T-cell (primary cell): Measurements from ENCODE around the gene RCAN3. TPM values are rescaled to one million over a fixed set of nuclear protein-coding genes. Genes with fewer than 3 reads are reported as not detected.
"Not testable (repeated sequence)": the region's sequence is repeated elsewhere in the genome, so short reads cannot be mapped to it uniquely, and the experiment has no call there.

Experiments
- ATAC-seq, 4 experiments: fragments of 200-7000 bp in 3 of 4; fragments of 150-1000 bp in 1 of 4; cut with Tn5 transposase; replicated peaks in 1 of 4; 1 replicate in 3 of 4; 2 replicates in 1 of 4; pipeline ENCODE4 v1.10.0; 2021; ENCODE audit warnings: moderate library complexity in 3 of 4, mild to moderate bottlenecking in 2 of 4, moderate number of reproducible peaks in 1 of 4
- CTCF ChIA-PET, 2 donors: fragments of 300-600 bp; sonication (Branson Sonifier 250); formaldehyde crosslinking; loops; one replicate each; lab custom pipeline; 2022; ENCODE audit warnings: antibody characterized with exemption in 2 of 2; lab: Charles Lee
- POLR2A ChIA-PET, 2 donors: fragments of 300-600 bp; sonication (Branson Sonifier 250); formaldehyde crosslinking; loops; one replicate each; lab custom pipeline; 2022; ENCODE audit warnings: antibody characterized with exemption in 2 of 2; lab: Charles Lee
- DNase-seq, 35 experiments: peaks; one replicate each; pipeline versions ENCODE4 v3.0.0 to v3.0.0-alpha.2; 2013 to 2023
- H3K27ac ChIP-seq: one replicate; pipeline ENCODE4 v1.5.1; 2013; ENCODE audit warnings: low read length
- H3K27me3 ChIP-seq, 2 experiments: replicated peaks in 1 of 2; 1 replicate in 1 of 2; 2 replicates in 1 of 2; pipeline versions ENCODE4 v1.6.1 to v1.7.0; 2013; ENCODE audit warnings: low read length in 1 of 2, mixed read lengths in 1 of 2; ENCODE audit not compliant: control insufficient read depth in 2 of 2, insufficient read depth in 2 of 2; ENCODE audit errors: extremely low read depth in 1 of 2
- H3K36me3 ChIP-seq, 2 donors: 1 replicate in 1 of 2; 2 replicates in 1 of 2; pipeline versions ENCODE4 v1.6.1 to v1.7.0; 2013; ENCODE audit warnings: low read length in 1 of 2; ENCODE audit not compliant: control insufficient read depth in 2 of 2, insufficient read depth in 1 of 2; ENCODE audit errors: extremely low read depth in 1 of 2
- H3K4me1 ChIP-seq, 2 experiments: 1 replicate in 1 of 2; 2 replicates in 1 of 2; pipeline versions ENCODE4 v1.6.1 to v1.7.0; 2013; ENCODE audit warnings: low read length in 2 of 2, mixed read lengths in 1 of 2; ENCODE audit not compliant: insufficient read depth in 2 of 2, control insufficient read depth in 1 of 2; ENCODE audit errors: extremely low read depth in 1 of 2
- H3K4me3 ChIP-seq, 2 donors: 1 replicate in 1 of 2; 2 replicates in 1 of 2; pipeline versions ENCODE4 v1.5.1 to v1.7.0; 2013; ENCODE audit warnings: mild to moderate bottlenecking in 2 of 2, low read length in 1 of 2, moderate library complexity in 1 of 2; ENCODE audit not compliant: control insufficient read depth in 1 of 2; ENCODE audit errors: extremely low read depth in 1 of 2
- H3K9me3 ChIP-seq: 2 replicates; pipeline ENCODE4 v1.7.0; 2013
- H3K27ac Mint-ChIP-seq, 2 donors: one replicate each; pipeline ENCODE4 v1.8.0; 2020 to 2021; ENCODE audit warnings: mild to moderate bottlenecking in 2 of 2, mixed read lengths in 2 of 2
- H3K27me3 Mint-ChIP-seq, 2 donors: one replicate each; pipeline ENCODE4 v1.8.0; 2021 to 2022; ENCODE audit warnings: mixed read lengths in 2 of 2
- H3K36me3 Mint-ChIP-seq: one replicate; pipeline ENCODE4 v1.8.0; 2021; ENCODE audit warnings: mixed read lengths
- H3K4me1 Mint-ChIP-seq, 3 donors: one replicate each; pipeline ENCODE4 v1.8.0; 2020 to 2022; ENCODE audit warnings: mixed read lengths in 3 of 3, mild to moderate bottlenecking in 1 of 3
- H3K4me3 Mint-ChIP-seq, 3 donors: one replicate each; pipeline ENCODE4 v1.8.0; 2020 to 2022; ENCODE audit warnings: mild to moderate bottlenecking in 3 of 3, mixed read lengths in 3 of 3, moderate library complexity in 3 of 3
- H3K9me3 Mint-ChIP-seq, 3 donors: one replicate each; pipeline ENCODE4 v1.8.0; 2020 to 2022; ENCODE audit warnings: mixed read lengths in 3 of 3
- WGBS: methylation state at CpG from one replicate; pipeline ENCODE4 v1.1.5; 2013; ENCODE audit warnings: missing lambda C conversion rate; ENCODE audit not compliant: insufficient coverage; 5-methylcytosine and 5-hydroxymethylcytosine counted together
- total RNA-seq, 35 experiments: library from RNA in 6 of 35; stranded (reverse) in 6 of 35; fragments of 120-200 nt in 1 of 35; gene quantifications; one replicate each; pipeline versions ENCODE4 v1.2.1 to v1.2.4 and lab custom pipeline; 2013 to 2026

The RCAN3 gene
- total RNA-seq, 5 donors from 2014 or later (not counting 1 experiment from before 2014, with no cell fraction given): 149 to 202 (median 186) TPM

- Mint-ChIP-seq H3K27ac (peak overlapping the region; percentile 68 to 86), H3K4me3 (no peak overlapping the region), H3K9me3 (no peaks in the 10 kb centered on the region), H3K4me1 (peaks cover 69 to 75% (median 72%) of the 10 kb centered on the region in 3 donors), H3K36me3 (peaks cover 28% of the 10 kb centered on the region), H3K27me3 (no peaks in the 10 kb centered on the region)
- ChIA-PET CTCF (interaction anchor here (0.7 to 5.0 kb wide), 15 partner anchors 9 to 1398 kb away, joined by 3 to 59 read pairs (median 4); partner anchors contain the start of genes NIPAL3 (in 1 of the 2) and RCAN3 (in 1 of the 2)), POLR2A (interaction anchor here in 1 of 2 donors (0.6 to 1.6 kb wide), 3 partner anchors 17 to 104 kb away, joined by 3 to 4 read pairs (median 4); no protein-coding TSS in a partner anchor)
- Histone ChIP-seq H3K4me1 (peaks cover 18 to 27% of the 10 kb centered on the region in 2 experiments), H3K27ac (peak overlapping the region; percentile 2), H3K36me3 (peaks cover 0 to 27% of the 10 kb centered on the region in 2 donors), H3K4me3 (no peak overlapping the region), H3K27me3 (no peaks in the 10 kb centered on the region), H3K9me3 (no peaks in the 10 kb centered on the region)
- peak in 30 of 35 experiments; percentile 19 to 71 (median 46) for DNase-seq
- WGBS: 93% methylated on average over 3 of the region's 8 CpGs
- ATAC-seq: peak in 3 of 4 experiments; percentile 58 to 72 (median 68)
Measured at GRCh38 chr1:24526940-24527542, 24.4 kb downstream of the RCAN3 start.

GRCh38 chr1:24528744-24529143, 26.1 kb downstream of the RCAN3 start:
- no peaks in the 10 kb centered on the region for H3K27me3 ChIP-seq
- Mint-ChIP-seq H3K36me3 (peaks cover 28% of the 10 kb centered on the region), H3K27me3 (no peaks in the 10 kb centered on the region), H3K4me1 (peaks cover 70 to 84% (median 72%) of the 10 kb centered on the region in 3 donors), H3K9me3 (no peaks in the 10 kb centered on the region), H3K27ac (peak overlapping the region; percentile 33 to 85), H3K4me3 (peak overlapping the region in 1 of 3 donors; percentile 35)
- ChIA-PET POLR2A (no interaction called here), CTCF (interaction anchor here (0.7 to 5.0 kb wide), 7 partner anchors 22 to 136 kb away, joined by 3 to 59 read pairs (median 10); partner anchors contain the start of genes NIPAL3 (in 1 of the 2) and RCAN3 (in 1 of the 2))
- 100% methylated on average over 1 of the region's 2 CpGs for WGBS
- ATAC-seq: no peak
- no peaks in the 10 kb centered on the region for H3K9me3 ChIP-seq
- no peak overlapping the region for H3K4me3 ChIP-seq
- H3K4me1 ChIP-seq: peaks cover 15 to 26% of the 10 kb centered on the region in 2 experiments
- peaks cover 0 to 25% of the 10 kb centered on the region in 2 donors for H3K36me3 ChIP-seq
- no peak for DNase-seq
- H3K27ac ChIP-seq: no peak overlapping the region

- H3K4me3 Mint-ChIP-seq: peak overlapping the region in 1 of 3 donors; percentile 35
- H3K27ac Mint-ChIP-seq: peak overlapping the region; percentile 33 to 85
- H3K27me3 ChIP-seq, H3K27me3 Mint-ChIP-seq, H3K9me3 Mint-ChIP-seq, H3K4me3 ChIP-seq, ATAC-seq, H3K9me3 ChIP-seq, H3K27ac ChIP-seq, DNase-seq: not testable (repeated sequence)
- peaks cover 70 to 84% (median 73%) of the 10 kb centered on the region in 3 donors for H3K4me1 Mint-ChIP-seq
- Histone ChIP-seq H3K4me1 (peaks cover 14 to 29% of the 10 kb centered on the region in 2 experiments), H3K36me3 (peaks cover 0 to 25% of the 10 kb centered on the region in 2 donors)
- H3K36me3 Mint-ChIP-seq: peaks cover 32% of the 10 kb centered on the region
- CTCF ChIA-PET: interaction anchor here (0.7 to 3.1 kb wide), 5 partner anchors 22 to 137 kb away, joined by 3 to 19 read pairs (median 11); partner anchors contain the start of gene RCAN3 (in 1 of the 2)
- WGBS: 100% methylated on average over 1 of the region's 7 CpGs
- POLR2A ChIA-PET: interaction anchor here in 1 of 2 donors (0.6 kb wide), 1 partner anchor 28 kb away, joined by 4 read pairs; no protein-coding TSS in a partner anchor
Measured at GRCh38 chr1:24529292-24529691, 26.7 kb downstream of the RCAN3 start.

GRCh38 chr1:24535021-24535424, 32.4 kb downstream of the RCAN3 start:
- H3K36me3 Mint-ChIP-seq: peaks cover 46% of the 10 kb centered on the region
- 0% methylated on average over 17 of the region's 21 CpGs for WGBS

GRCh38 chr1:24535778-24536177, 33.1 kb downstream of the RCAN3 start:
- Histone ChIP-seq H3K4me3 (no peak overlapping the region), H3K27ac (peak overlapping the region; percentile 98), H3K4me1 (peaks cover 21 to 36% of the 10 kb centered on the region in 2 experiments), H3K9me3 (no peaks in the 10 kb centered on the region), H3K36me3 (peaks cover 0 to 32% of the 10 kb centered on the region in 2 donors), H3K27me3 (no peaks in the 10 kb centered on the region)
- ATAC-seq (no peak), DNase-seq (peak in 1 of 35 experiments; percentile 27)
- no peaks in the 10 kb centered on the region for H3K27me3 Mint-ChIP-seq
- peaks cover 73 to 83% (median 79%) of the 10 kb centered on the region in 3 donors for H3K4me1 Mint-ChIP-seq
- H3K27ac Mint-ChIP-seq: peak overlapping the region; percentile 99
- 77% methylated on average over 3 of the region's 8 CpGs for WGBS
- no peaks in the 10 kb centered on the region for H3K9me3 Mint-ChIP-seq
- peaks cover 52% of the 10 kb centered on the region for H3K36me3 Mint-ChIP-seq
- CTCF ChIA-PET: interaction anchor here (0.6 to 2.7 kb wide), 12 partner anchors 9 to 981 kb away, joined by 3 to 19 read pairs (median 6); partner anchors contain the start of genes NIPAL3 (in 1 of the 2) and RCAN3 (in 1 of the 2)
- POLR2A ChIA-PET: interaction anchor here in 1 of 2 donors (0.6 to 2.2 kb wide), 7 partner anchors 21 to 746 kb away, joined by 3 to 18 read pairs (median 5); partner anchors contain the start of gene RCAN3
- H3K4me3 Mint-ChIP-seq: peak overlapping the region; percentile 79 to 83 (median 81)

More at GRCh38 chr1:24535021-24535424, 32.4 kb downstream of the RCAN3 start:
- H3K4me3 ChIP-seq: peak overlapping the region; percentile 39 to 60
- H3K27me3 Mint-ChIP-seq: no peaks in the 10 kb centered on the region
- H3K9me3 Mint-ChIP-seq: no peaks in the 10 kb centered on the region
- peak overlapping the region; percentile 99 for H3K27ac Mint-ChIP-seq
- ATAC-seq: peak; percentile 73 to 88 (median 86)
- peaks cover 71 to 80% (median 76%) of the 10 kb centered on the region in 3 donors for H3K4me1 Mint-ChIP-seq
- peak overlapping the region; percentile 98 for H3K27ac ChIP-seq
- no peaks in the 10 kb centered on the region for H3K27me3 ChIP-seq
- DNase-seq: peak; percentile 48 to 88 (median 72)
- POLR2A ChIA-PET: interaction anchor here in 1 of 2 donors (0.7 to 2.2 kb wide), 4 partner anchors 29 to 107 kb away, joined by 4 to 18 read pairs (median 8); partner anchors contain the start of gene RCAN3
- no peaks in the 10 kb centered on the region for H3K9me3 ChIP-seq
- CTCF ChIA-PET: interaction anchor here in 1 of 2 donors (0.6 to 2.7 kb wide), 7 partner anchors 8 to 980 kb away, joined by 3 to 19 read pairs (median 8); partner anchors contain the start of genes NIPAL3 and RCAN3
- peaks cover 19 to 36% of the 10 kb centered on the region in 2 experiments for H3K4me1 ChIP-seq
- H3K36me3 ChIP-seq: peaks cover 0 to 32% of the 10 kb centered on the region in 2 donors
- peak overlapping the region; percentile 81 to 83 (median 81) for H3K4me3 Mint-ChIP-seq
